ENCODE measurements around the gene ARHGAP12. TPM values are rescaled to one million over a fixed set of nuclear protein-coding genes. Genes with fewer than 3 reads are reported as not detected.

Gene ARHGAP12
- total RNA-seq, 1 donor from 2014 or later = 68.9 TPM

- Mint-ChIP-seq H3K27me3 (ENCODE audit: insufficient read depth, low read depth) (no peaks in the 10 kb centered on the region), H3K4me3 (no peak overlapping the region), H3K27ac (no peak overlapping the region), H3K36me3 (peaks cover 23% of the 10 kb centered on the region), H3K4me1 (peaks cover 4% of the 10 kb centered on the region), H3K9me3 (no peaks in the 10 kb centered on the region)
- Histone ChIP-seq H3K27me3 (no peaks in the 10 kb centered on the region), H3K36me3 (peaks cover 13% of the 10 kb centered on the region), H3K4me1 (peaks cover 9% of the 10 kb centered on the region), H3K9me3 (ENCODE audit: low read depth) (no peaks in the 10 kb centered on the region), H3K9ac (no peak overlapping the region), H4K20me1 (ENCODE audit: low read depth) (peaks cover 48% of the 10 kb centered on the region), H2AFZ (replicated peaks) (no peak overlapping the region), H3K79me2 (ENCODE audit: low read depth) (peaks cover 100% of the 10 kb centered on the region), H3K27ac (no peak overlapping the region), H3K4me2 (no peak overlapping the region), H3F3A (ENCODE audit: low read depth) (no peaks in the 10 kb centered on the region), H3K4me3 (no peak overlapping the region)
- TF ChIP-seq, protein P1, sequence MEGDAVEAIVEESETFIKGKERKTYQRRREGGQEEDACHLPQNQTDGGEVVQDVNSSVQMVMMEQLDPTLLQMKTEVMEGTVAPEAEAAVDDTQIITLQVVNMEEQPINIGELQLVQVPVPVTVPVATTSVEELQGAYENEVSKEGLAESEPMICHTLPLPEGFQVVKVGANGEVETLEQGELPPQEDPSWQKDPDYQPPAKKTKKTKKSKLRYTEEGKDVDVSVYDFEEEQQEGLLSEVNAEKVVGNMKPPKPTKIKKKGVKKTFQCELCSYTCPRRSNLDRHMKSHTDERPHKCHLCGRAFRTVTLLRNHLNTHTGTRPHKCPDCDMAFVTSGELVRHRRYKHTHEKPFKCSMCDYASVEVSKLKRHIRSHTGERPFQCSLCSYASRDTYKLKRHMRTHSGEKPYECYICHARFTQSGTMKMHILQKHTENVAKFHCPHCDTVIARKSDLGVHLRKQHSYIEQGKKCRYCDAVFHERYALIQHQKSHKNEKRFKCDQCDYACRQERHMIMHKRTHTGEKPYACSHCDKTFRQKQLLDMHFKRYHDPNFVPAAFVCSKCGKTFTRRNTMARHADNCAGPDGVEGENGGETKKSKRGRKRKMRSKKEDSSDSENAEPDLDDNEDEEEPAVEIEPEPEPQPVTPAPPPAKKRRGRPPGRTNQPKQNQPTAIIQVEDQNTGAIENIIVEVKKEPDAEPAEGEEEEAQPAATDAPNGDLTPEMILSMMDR (IDR thresholded peaks at IDR 0.05) = no peak
- no peak for TF ChIP-seq EZH2phosphoT487 (IDR thresholded peaks at IDR 0.05)
- TF ChIP-seq EZH2 (IDR thresholded peaks at IDR 0.05) = no peak
- no peak for DNase-seq (ENCODE audit: low spot score)
These were observed 18.6 kb downstream of the ARHGAP12 start for GRCh38 chr10:31910016-31910415.

- H3K4me1 ChIP-seq = peaks cover 6% of the 10 kb centered on the region
- H3K9ac ChIP-seq = no peak overlapping the region
- H3K9me3 ChIP-seq (ENCODE audit: low read depth) = no peaks in the 10 kb centered on the region
- H3F3A ChIP-seq (ENCODE audit: low read depth) = no peaks in the 10 kb centered on the region
- no peak overlapping the region for H3K4me2 ChIP-seq
- H3K9me3 Mint-ChIP-seq = peaks cover 2% of the 10 kb centered on the region
- peaks cover 100% of the 10 kb centered on the region for H3K79me2 ChIP-seq (ENCODE audit: low read depth)
- DNase-seq (ENCODE audit: low spot score) = no peak
- TF ChIP-seq EZH2phosphoT487 (IDR thresholded peaks at IDR 0.05) (no peak), EZH2 (IDR thresholded peaks at IDR 0.05) (no peak)
- TF ChIP-seq, protein P1 (IDR thresholded peaks at IDR 0.05) = no peak
- no peak overlapping the region for H3K27ac Mint-ChIP-seq
- H3K4me3 ChIP-seq = no peak overlapping the region
- H3K36me3 ChIP-seq = peaks cover 13% of the 10 kb centered on the region
- H4K20me1 ChIP-seq (ENCODE audit: low read depth) = peaks cover 32% of the 10 kb centered on the region
- H3K4me3 Mint-ChIP-seq = no peak overlapping the region
- no peaks in the 10 kb centered on the region for H3K27me3 Mint-ChIP-seq (ENCODE audit: insufficient read depth, low read depth)
- H3K36me3 Mint-ChIP-seq = peaks cover 33% of the 10 kb centered on the region
- no peaks in the 10 kb centered on the region for H3K4me1 Mint-ChIP-seq
- no peaks in the 10 kb centered on the region for H3K27me3 ChIP-seq
- no peak overlapping the region for H2AFZ ChIP-seq (replicated peaks)
- H3K27ac ChIP-seq = no peak overlapping the region
These were observed 20.5 kb downstream of the ARHGAP12 start for GRCh38 chr10:31908157-31908556.

- no peak overlapping the region for H3K4me3 Mint-ChIP-seq
- H3K9me3 Mint-ChIP-seq = peaks cover 7% of the 10 kb centered on the region
- TF ChIP-seq, protein P1 (IDR thresholded peaks at IDR 0.05) = no peak
- H3K4me2 ChIP-seq = no peak overlapping the region
- no peak overlapping the region for H3K9ac ChIP-seq
- H3K4me3 ChIP-seq = no peak overlapping the region
- no peaks in the 10 kb centered on the region for H3K27me3 Mint-ChIP-seq (ENCODE audit: insufficient read depth, low read depth)
- no peak for DNase-seq (ENCODE audit: low spot score)
- no peaks in the 10 kb centered on the region for H3K4me1 ChIP-seq
- peaks cover 14% of the 10 kb centered on the region for H4K20me1 ChIP-seq (ENCODE audit: low read depth)
- H3F3A ChIP-seq (ENCODE audit: low read depth) = no peaks in the 10 kb centered on the region
- no peak overlapping the region for H2AFZ ChIP-seq (replicated peaks)
- H3K36me3 ChIP-seq = peaks cover 19% of the 10 kb centered on the region
- H3K27ac ChIP-seq = no peak overlapping the region
- no peaks in the 10 kb centered on the region for H3K27me3 ChIP-seq
- H3K27ac Mint-ChIP-seq = no peak overlapping the region
- H3K79me2 ChIP-seq (ENCODE audit: low read depth) = peaks cover 100% of the 10 kb centered on the region
- no peaks in the 10 kb centered on the region for H3K4me1 Mint-ChIP-seq
- no peaks in the 10 kb centered on the region for H3K9me3 ChIP-seq (ENCODE audit: low read depth)
- H3K36me3 Mint-ChIP-seq = peaks cover 43% of the 10 kb centered on the region
These were observed 22.6 kb downstream of the ARHGAP12 start for GRCh38 chr10:31906039-31906438.

Measured in neural progenitor cell (in vitro differentiated cells).